ENCODE data around the gene CILP2.

DNA sequence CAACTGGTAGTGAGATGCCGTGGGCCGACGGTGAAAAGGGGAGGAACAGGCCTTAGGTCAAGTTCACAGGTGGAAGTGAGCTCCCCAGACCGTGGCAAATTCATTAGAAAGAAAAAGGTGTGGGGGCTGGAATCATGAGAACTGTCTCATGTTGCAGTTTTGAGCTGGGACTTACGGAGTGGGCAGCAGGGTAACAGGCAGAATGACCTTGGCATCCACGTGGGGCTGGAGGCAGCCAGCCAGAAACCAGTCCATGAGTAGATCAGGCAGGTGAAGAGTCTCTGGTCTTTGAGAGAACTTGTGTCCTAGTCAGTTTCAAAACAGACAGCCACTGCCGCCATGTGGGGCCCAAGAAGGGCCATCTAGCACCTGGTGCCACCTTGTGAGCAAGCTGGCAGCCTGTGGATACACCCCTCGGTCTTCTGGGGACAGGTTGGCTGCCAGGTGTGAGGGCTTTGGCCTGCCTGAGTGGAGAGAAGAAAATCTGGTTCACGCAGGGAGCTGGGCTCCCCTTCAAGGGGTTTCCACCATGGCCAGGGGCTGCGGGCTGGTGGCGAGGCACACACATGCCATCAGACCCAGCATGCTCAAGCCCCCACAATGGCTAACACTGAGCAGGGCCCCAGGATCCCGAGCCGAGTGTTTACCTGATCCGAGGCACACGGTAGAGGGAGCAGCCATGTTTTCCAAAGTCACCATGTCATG is 46.6 kb upstream of the CILP2 start:
- TF ChIP-seq, protein P1, sequence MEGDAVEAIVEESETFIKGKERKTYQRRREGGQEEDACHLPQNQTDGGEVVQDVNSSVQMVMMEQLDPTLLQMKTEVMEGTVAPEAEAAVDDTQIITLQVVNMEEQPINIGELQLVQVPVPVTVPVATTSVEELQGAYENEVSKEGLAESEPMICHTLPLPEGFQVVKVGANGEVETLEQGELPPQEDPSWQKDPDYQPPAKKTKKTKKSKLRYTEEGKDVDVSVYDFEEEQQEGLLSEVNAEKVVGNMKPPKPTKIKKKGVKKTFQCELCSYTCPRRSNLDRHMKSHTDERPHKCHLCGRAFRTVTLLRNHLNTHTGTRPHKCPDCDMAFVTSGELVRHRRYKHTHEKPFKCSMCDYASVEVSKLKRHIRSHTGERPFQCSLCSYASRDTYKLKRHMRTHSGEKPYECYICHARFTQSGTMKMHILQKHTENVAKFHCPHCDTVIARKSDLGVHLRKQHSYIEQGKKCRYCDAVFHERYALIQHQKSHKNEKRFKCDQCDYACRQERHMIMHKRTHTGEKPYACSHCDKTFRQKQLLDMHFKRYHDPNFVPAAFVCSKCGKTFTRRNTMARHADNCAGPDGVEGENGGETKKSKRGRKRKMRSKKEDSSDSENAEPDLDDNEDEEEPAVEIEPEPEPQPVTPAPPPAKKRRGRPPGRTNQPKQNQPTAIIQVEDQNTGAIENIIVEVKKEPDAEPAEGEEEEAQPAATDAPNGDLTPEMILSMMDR (IDR thresholded peaks at IDR 0.05; ENCODE audit: insufficient read depth, low read length, poor library complexity, severe bottlenecking) = no peak
- TF ChIP-seq EZH2phosphoT487 (conservative IDR thresholded peaks at IDR 0.05; ENCODE audit: low read length) = no peak
